PFSK-1 (cell line): ENCODE measurements around the gene UMPS.

Experiments used
- FOXP2 ChIP-seq: optimal IDR thresholded peaks from 2 replicates; pipeline ENCODE3; 2011; ENCODE audit warnings: borderline replicate concordance, control low read depth, inconsistent platforms; ENCODE audit not compliant: insufficient read depth; ENCODE audit errors: extremely low read length, extremely low read depth
- POLR2AphosphoS5 ChIP-seq: IDR thresholded peaks from 2 replicates; pipeline ENCODE4 v1.6.1; 2012; ENCODE audit warnings: low read depth, mild to moderate bottlenecking, control low read depth, low read length, moderate library complexity
- SIN3A ChIP-seq: IDR thresholded peaks from 2 replicates; pipeline ENCODE4 v1.6.1; 2012; ENCODE audit warnings: mild to moderate bottlenecking, low read length, moderate library complexity, borderline replicate concordance; ENCODE audit not compliant: insufficient read depth
- TAF1 ChIP-seq: IDR thresholded peaks from 2 replicates; pipeline ENCODE4 v1.6.1; 2012; ENCODE audit warnings: low read length, control low read depth, borderline replicate concordance; ENCODE audit not compliant: insufficient read depth
- TF ChIP-seq, protein P1 (sequence below), 2 experiments: IDR thresholded peaks; 2 replicates each; pipeline versions ENCODE4 v1.6.1 to v1.8.0; 2011 to 2012; ENCODE audit warnings: low read depth in 2 of 2, low read length in 2 of 2, control low read depth in 1 of 2, inconsistent platforms in 1 of 2, mild to moderate bottlenecking in 1 of 2, moderate library complexity in 1 of 2; ENCODE audit not compliant: insufficient read depth in 1 of 2

Gene UMPS

DNA sequence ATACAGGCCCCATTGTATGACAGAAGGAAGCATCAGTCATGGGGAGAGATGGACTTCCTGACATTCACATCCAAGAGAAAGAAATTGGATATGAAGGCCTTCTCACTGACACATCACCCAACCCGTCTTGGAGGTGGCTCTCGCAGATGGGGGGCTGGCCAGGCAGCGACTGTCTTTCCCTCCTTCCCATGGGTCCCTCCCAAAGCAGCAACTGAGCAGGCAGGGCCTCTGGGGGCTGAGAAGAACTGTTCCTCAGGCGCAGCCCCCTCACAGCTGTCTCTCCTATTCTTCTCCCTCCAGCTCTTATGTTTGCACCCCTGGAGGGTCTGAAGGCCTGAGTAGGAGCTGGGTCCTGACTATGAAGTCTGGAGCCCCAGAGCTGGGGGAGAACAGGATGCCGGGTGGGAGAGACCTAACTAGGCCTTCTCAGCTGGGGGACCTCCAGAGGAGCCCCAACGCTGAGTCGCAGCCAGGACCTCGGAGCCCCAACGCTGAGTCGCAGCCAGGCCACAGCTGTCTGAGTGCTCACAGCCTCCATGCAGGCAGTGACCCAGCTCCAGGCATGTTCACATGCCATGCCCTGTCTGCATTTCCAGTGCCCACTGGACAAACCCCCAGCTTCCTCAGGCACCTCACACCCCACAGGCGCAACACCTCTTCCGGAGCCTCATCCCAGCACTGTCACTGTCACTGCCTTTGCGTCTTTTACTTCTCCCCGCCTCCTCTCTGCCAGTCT lies 29.6 kb downstream of the UMPS start:
- TF ChIP-seq SIN3A = no peak
- TF ChIP-seq POLR2AphosphoS5 = no peak
- no peak for TF ChIP-seq TAF1
- TF ChIP-seq, protein P1, sequence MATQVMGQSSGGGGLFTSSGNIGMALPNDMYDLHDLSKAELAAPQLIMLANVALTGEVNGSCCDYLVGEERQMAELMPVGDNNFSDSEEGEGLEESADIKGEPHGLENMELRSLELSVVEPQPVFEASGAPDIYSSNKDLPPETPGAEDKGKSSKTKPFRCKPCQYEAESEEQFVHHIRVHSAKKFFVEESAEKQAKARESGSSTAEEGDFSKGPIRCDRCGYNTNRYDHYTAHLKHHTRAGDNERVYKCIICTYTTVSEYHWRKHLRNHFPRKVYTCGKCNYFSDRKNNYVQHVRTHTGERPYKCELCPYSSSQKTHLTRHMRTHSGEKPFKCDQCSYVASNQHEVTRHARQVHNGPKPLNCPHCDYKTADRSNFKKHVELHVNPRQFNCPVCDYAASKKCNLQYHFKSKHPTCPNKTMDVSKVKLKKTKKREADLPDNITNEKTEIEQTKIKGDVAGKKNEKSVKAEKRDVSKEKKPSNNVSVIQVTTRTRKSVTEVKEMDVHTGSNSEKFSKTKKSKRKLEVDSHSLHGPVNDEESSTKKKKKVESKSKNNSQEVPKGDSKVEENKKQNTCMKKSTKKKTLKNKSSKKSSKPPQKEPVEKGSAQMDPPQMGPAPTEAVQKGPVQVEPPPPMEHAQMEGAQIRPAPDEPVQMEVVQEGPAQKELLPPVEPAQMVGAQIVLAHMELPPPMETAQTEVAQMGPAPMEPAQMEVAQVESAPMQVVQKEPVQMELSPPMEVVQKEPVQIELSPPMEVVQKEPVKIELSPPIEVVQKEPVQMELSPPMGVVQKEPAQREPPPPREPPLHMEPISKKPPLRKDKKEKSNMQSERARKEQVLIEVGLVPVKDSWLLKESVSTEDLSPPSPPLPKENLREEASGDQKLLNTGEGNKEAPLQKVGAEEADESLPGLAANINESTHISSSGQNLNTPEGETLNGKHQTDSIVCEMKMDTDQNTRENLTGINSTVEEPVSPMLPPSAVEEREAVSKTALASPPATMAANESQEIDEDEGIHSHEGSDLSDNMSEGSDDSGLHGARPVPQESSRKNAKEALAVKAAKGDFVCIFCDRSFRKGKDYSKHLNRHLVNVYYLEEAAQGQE (IDR thresholded peaks at IDR 0.05; ENCODE audit: insufficient read depth in 1 of 2, low read depth in 2 of 2, low read length in 2 of 2) = no peak
- no peak for TF ChIP-seq FOXP2

DNA sequence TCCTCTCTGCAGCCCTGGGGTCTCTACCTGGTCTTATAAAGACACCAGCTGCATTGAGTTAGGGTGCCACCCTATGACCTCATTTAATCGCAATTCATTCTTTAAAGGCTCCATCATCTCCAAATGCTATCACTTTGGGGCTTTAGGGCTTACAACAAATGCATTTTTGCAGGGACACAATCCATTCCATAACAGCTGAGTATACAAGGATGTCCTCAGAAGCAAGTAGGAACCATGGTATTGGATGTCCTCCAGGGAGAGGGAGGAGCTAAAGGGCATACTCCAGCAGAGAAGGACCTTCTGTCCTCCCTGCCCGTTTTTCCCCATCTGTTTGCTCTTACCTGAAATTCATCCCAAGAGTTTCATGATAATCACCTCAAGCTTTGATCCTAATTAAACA lies 30.3 kb downstream of the UMPS start:
- TF ChIP-seq TAF1 (no peak), SIN3A (no peak), POLR2AphosphoS5 (no peak), FOXP2 (no peak)
- TF ChIP-seq, protein P1 (IDR thresholded peaks at IDR 0.05; ENCODE audit: insufficient read depth in 1 of 2, low read depth in 2 of 2, low read length in 2 of 2) = no peak

DNA sequence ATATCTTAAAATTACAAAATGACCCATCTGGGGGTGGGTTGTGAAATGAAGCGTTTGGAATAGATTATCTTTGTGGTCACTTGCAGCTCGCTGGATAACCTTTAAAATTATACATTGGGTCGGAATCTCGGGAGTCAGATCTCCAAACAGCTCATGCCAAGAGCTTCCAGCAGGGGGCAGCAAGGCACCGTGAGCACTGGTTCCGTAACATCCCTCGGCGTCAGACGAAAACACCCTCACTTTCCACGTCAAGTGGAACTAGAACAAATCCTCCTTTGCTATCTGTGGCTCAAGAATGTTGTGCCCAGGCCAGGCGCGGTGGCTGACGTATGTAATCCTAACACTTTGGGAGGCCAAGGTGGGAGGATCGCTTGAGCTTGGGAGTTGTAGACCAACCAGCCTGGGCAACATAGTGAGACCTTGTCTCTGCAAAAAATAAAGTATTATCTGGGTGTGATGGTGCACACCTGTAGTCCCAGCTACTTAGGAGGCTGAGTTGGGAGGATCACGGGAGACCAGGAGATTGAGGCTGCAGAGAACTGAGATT lies 31.1 kb downstream of the UMPS start:
- no peak for TF ChIP-seq TAF1
- TF ChIP-seq POLR2AphosphoS5 = no peak
- TF ChIP-seq FOXP2 = no peak
- TF ChIP-seq, protein P1 (IDR thresholded peaks at IDR 0.05; ENCODE audit: insufficient read depth in 1 of 2, low read depth in 2 of 2, low read length in 2 of 2) = no peak
- TF ChIP-seq SIN3A = no peak

DNA sequence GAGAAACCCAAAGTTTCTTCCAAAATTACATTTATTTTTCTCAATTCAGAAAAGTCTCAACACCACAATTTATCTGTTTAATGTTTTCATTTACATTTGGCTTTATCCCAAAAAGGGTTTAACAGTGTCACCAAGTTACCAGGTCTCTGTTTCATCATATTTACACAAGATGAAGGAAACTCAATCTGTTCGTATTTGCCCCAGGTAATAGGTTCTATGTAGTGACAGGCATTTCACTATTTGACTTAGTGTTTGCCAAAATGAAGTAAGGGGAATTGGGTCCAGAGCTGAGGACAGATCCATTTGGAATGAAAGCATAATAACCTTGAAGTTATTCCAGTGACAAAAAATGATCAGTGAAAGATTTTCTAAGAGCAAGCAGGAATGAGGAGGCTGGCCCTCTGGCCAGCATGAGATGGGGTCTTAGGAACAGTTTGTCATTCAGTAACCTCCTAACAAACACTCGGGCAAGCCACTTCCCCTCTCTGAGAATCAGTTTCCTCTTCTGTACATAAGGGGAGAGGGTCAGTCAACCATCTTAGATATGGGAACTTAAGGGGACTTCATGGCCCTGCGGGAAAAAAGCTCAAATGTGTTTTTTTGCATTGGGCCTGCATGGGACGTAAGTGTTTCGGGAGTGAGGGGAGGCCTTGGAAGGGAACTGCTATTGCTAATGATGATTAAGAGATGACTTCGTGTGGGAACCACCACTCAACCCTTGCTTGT lies 31.8 kb downstream of the UMPS start:
- TF ChIP-seq TAF1 = no peak

DNA sequence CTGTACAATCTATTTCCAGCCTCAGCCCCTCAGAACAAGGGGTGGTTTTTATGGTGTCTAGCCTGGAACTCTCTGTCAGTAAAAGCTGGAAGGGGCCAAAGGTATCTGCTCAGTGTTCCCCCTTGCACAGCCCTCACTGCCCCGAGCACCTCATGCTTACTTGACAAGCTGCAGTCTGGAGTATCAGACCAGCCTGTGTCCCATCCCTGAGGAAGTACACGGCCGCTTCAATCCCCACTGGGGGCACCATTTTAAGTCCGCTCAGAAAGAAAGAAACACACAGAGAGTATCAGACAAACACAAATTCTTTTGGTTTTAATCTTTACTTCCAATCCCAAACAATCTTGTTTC lies 32.4 kb downstream of the UMPS start:
- TF ChIP-seq SIN3A = no peak

DNA sequence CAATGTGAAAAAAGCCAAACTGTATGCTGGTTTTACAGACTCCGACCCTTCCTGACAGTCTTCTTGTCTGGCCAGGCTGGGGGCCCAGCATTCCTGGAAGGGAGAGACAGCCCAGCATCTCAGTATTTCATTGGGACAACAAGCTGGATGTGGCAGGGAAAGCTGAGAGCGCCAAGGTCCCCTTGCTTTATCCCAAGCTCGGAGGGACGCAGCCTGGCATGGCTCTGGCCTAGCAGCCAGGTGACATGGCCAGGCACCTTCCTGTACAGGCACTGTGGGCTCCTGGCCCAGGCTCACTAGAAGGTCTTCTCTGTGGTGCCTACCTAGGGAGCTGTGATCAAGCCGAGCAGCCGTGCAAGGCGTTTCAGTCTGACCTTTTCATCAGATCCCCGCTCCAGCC lies 33.0 kb downstream of the UMPS start:
- TF ChIP-seq SIN3A = no peak
- no peak for TF ChIP-seq FOXP2
